Activated naive CD4-positive, alpha-beta T cell treated with anti-CD3 and anti-CD28 coated beads, Interleukin-2, amount 50 U/mL, for 72 hours (primary cell): Measurements from ENCODE around the gene OR3A2. TPM values are rescaled to one million over a fixed set of nuclear protein-coding genes. Genes with fewer than 3 reads are reported as not detected.

Experiments
- total RNA-seq, 2 donors: library from RNA; stranded (reverse); gene quantifications; one replicate each; pipeline ENCODE4 v1.2.3, GENCODE V29; 2022

Gene OR3A2
- total RNA-seq, 2 donors from 2014 or later: 1.1 to 1.7 TPM

Other genes with a start within 250 kb of the OR3A2 start
- not detected for gene OR1A2, start 188.8 kb downstream of the OR3A2 start, total RNA-seq
- not detected for gene OR1A1, start 178.6 kb downstream of the OR3A2 start, total RNA-seq
- gene OR3A1, start 87.9 kb downstream of the OR3A2 start, total RNA-seq: under 1 TPM in 1 of 2 donors, not detected in 1; 0.25 TPM
- gene OR1E1, start 12.1 kb upstream of the OR3A2 start, total RNA-seq: not detected
- gene OR3A3, start 25.1 kb upstream of the OR3A2 start, total RNA-seq: not detected
- not detected for gene OR1E2, start 47.5 kb upstream of the OR3A2 start, total RNA-seq
- not detected for gene SPATA22, start 85.5 kb upstream of the OR3A2 start, total RNA-seq
- gene ASPA, start 89.7 kb upstream of the OR3A2 start, total RNA-seq: under 1 TPM in 1 of 2 donors, not detected in 1; 0.16 TPM
- 1 to 10 TPM; 1.0 to 1.9 TPM for gene TRPV3, start 171.5 kb upstream of the OR3A2 start, total RNA-seq
- 1 to 10 TPM; 1.7 to 4.7 TPM for gene TRPV1, start 223.1 kb upstream of the OR3A2 start, total RNA-seq
- gene SHPK, start 249.9 kb upstream of the OR3A2 start, total RNA-seq: 10 to 100 TPM in 1 of 2 donors, 1 to 10 TPM in 1; 8.5 to 13.6 TPM